ENCODE measurements around the gene NOL4L.
A peak's percentile ranks its signal among the peaks of the same experiment; 100 is the strongest.

DNA sequence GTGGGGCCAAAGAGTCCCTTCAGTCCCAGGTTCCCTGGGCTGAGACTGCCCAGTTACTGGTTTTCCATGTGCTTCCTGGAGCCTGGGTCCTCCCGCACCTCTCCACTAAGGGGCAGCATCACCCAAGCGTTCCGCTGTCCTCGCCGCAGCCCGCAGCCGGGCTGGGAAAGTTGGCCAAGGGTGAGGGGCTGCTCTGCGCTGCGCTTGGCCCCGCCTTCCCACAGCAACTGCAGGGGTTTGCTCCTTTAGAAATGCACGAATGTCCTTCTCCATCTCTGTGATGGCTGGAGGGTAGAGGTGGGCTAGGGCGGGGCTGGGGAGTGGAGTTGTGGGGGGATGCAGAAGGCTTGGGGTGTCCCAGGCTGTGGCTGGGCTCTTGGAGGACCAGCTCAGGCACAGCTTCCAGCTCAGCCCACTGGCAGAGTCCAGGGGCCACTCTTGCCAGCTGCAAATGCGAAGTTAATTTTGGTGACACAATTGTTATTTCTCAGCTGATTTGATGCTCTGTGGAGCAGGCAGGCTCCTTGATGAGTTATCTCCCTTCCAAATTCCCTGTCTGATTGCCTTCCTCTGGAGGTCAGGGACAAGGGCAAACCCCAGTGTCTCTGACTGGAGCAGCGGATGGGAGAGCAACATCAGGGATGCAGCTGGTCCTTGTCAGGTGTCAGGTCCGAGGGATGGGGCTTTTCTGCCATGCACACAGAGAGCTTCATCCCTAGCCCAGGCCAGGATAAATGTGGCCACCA lies 63.2 kb downstream of the NOL4L start:
- TF ChIP-seq, protein P1, sequence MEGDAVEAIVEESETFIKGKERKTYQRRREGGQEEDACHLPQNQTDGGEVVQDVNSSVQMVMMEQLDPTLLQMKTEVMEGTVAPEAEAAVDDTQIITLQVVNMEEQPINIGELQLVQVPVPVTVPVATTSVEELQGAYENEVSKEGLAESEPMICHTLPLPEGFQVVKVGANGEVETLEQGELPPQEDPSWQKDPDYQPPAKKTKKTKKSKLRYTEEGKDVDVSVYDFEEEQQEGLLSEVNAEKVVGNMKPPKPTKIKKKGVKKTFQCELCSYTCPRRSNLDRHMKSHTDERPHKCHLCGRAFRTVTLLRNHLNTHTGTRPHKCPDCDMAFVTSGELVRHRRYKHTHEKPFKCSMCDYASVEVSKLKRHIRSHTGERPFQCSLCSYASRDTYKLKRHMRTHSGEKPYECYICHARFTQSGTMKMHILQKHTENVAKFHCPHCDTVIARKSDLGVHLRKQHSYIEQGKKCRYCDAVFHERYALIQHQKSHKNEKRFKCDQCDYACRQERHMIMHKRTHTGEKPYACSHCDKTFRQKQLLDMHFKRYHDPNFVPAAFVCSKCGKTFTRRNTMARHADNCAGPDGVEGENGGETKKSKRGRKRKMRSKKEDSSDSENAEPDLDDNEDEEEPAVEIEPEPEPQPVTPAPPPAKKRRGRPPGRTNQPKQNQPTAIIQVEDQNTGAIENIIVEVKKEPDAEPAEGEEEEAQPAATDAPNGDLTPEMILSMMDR (IDR thresholded peaks at IDR 0.05; ENCODE audit: low read length) = peak; percentile 85
- no peak for TF ChIP-seq EZH2 (IDR thresholded peaks at IDR 0.05; ENCODE audit: borderline replicate concordance, low read length)
